ENCODE data around the gene XAGE3.

Gene XAGE3

DNA sequence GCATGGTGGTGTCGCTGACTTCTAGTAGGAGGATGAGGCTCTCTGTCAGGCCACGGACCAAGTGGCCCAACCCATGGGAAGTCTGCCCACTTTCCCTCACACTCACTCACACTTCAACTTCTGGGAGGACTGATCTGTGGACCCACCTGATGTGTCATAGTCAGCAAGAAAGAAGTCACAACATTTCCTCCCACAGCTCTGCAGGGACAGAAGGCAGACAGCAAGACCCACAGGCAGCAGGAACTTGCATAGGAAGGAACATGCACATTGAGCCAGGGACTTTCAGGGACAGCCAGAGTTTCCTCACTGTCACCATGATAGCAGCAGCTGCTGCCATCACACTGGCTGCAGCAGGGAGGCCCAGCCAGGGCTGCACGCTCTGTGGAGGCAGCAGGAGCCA, 37.3 kb downstream of the XAGE3 start:
- no peak for DNase-seq (ENCODE audit: low read depth)
- H3K4me3 ChIP-seq (ENCODE audit: low read depth, low read length), result no peak overlapping the region
- TF ChIP-seq, protein P1, sequence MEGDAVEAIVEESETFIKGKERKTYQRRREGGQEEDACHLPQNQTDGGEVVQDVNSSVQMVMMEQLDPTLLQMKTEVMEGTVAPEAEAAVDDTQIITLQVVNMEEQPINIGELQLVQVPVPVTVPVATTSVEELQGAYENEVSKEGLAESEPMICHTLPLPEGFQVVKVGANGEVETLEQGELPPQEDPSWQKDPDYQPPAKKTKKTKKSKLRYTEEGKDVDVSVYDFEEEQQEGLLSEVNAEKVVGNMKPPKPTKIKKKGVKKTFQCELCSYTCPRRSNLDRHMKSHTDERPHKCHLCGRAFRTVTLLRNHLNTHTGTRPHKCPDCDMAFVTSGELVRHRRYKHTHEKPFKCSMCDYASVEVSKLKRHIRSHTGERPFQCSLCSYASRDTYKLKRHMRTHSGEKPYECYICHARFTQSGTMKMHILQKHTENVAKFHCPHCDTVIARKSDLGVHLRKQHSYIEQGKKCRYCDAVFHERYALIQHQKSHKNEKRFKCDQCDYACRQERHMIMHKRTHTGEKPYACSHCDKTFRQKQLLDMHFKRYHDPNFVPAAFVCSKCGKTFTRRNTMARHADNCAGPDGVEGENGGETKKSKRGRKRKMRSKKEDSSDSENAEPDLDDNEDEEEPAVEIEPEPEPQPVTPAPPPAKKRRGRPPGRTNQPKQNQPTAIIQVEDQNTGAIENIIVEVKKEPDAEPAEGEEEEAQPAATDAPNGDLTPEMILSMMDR (IDR thresholded peaks at IDR 0.05; ENCODE audit: low read depth, low read length, missing control alignments), result no peak

DNA sequence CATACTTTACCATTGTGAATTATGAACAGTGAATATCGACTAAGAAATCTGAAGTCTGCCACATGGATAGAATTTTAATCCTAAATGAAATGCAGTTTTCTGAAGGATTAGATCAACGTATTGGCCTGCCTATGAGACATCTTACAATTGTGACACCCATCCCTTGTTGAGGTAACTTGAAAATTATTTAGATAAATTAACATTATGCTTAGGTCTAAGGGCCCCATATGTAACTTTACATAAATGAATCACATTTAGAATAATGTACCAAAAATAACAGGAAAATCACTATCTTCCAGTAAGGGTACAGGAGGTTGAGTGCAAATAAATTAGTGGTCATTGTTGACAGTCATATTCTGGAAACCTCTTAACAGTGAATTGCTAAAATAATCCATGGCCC, 43.3 kb downstream of the XAGE3 start:
- H3K4me3 ChIP-seq (ENCODE audit: low read depth, low read length), result no peak overlapping the region
- DNase-seq (ENCODE audit: low read depth), result no peak
- TF ChIP-seq, protein P1 (IDR thresholded peaks at IDR 0.05; ENCODE audit: low read depth, low read length, missing control alignments), result no peak

DNA sequence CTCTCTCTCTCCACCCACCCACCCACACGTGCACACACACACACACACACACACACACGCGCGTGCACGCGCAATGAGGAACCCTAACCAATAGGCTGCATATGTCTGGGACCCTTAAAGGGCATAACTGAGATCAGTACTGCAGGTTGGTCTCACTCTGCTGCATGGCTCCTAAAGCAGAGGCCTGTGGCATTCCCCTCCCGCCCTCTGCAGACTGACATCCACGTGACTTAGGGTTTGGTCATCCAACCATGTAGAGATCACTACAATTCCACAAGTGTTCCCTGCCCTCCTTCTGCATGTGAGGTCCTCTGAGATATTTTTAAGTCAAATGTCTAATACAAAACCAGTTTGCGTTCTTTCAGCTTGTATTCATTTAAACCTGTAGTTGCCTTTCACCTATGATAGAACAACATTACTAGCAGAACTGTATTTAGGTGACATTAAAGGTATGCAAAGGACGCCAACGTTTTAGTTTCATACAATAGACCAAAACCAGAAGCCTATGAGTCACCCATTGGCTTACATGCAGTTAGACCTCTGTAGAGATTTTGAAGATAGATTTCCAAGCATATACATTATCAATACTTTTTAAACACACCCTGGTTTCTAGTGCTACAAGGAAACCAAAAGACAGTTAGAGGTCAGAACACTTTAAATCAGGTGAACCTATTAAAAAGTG, 46.7 kb downstream of the XAGE3 start:
- no peak for DNase-seq (ENCODE audit: low read depth)
- TF ChIP-seq, protein P1 (IDR thresholded peaks at IDR 0.05; ENCODE audit: low read depth, low read length, missing control alignments), result no peak
- no peak overlapping the region for H3K4me3 ChIP-seq (ENCODE audit: low read depth, low read length)

DNA sequence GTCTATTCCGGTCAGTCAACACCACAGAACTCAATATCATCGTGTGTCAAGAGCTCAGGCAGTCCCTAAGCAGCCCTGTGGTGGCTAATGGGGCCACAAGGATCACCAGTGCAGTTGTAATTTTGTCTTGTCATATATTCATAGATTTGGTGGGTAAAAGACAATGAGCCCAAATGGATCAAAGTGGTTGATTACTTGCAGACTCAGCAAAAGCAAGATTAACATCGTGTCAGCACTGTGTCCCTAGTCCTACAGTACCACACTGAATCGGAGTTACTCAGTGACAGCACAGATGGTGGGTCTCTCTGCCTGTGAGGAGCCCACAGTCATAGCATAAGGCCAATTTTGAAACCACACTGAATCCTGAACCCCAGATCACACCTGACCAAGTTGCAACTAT, 48.1 kb downstream of the XAGE3 start:
- no peak for DNase-seq (ENCODE audit: low read depth)
- no peak overlapping the region for H3K4me3 ChIP-seq (ENCODE audit: low read depth, low read length)
- TF ChIP-seq, protein P1 (IDR thresholded peaks at IDR 0.05; ENCODE audit: low read depth, low read length, missing control alignments), result no peak
